BE2C (cell line): ENCODE measurements around the gene C16orf46.

Experiments used
- DNase-seq: peaks from one replicate; pipeline ENCODE4 v3.0.0-alpha.2; 2020
- H3K27me3 ChIP-seq: fragments of 250-450 bp; sonication (Bioruptor Pico); 2 replicates; pipeline ENCODE4 v1.5.1; 2020; ENCODE audit warnings: mild to moderate bottlenecking
- H3K36me3 ChIP-seq: fragments of 250-450 bp; sonication (Bioruptor Pico); 2 replicates; pipeline ENCODE4 v1.5.1; 2020; ENCODE audit warnings: mild to moderate bottlenecking
- H3K4me1 ChIP-seq: fragments of 250-450 bp; sonication (Bioruptor Pico); 2 replicates; pipeline ENCODE4 v1.5.1; 2020
- H3K4me3 ChIP-seq: 2 replicates; pipeline ENCODE4 v1.5.1; 2011; ENCODE audit warnings: low read depth, low read length
- H3K9me3 ChIP-seq: fragments of 250-450 bp; sonication (Bioruptor Pico); 2 replicates; pipeline ENCODE4 v1.5.1; 2020
- TF ChIP-seq, protein P1 (sequence below): IDR thresholded peaks from 2 replicates; pipeline ENCODE4 v1.5.1; 2012; ENCODE audit warnings: mild to moderate bottlenecking, low read depth, low read length

C16orf46 gene

DNA sequence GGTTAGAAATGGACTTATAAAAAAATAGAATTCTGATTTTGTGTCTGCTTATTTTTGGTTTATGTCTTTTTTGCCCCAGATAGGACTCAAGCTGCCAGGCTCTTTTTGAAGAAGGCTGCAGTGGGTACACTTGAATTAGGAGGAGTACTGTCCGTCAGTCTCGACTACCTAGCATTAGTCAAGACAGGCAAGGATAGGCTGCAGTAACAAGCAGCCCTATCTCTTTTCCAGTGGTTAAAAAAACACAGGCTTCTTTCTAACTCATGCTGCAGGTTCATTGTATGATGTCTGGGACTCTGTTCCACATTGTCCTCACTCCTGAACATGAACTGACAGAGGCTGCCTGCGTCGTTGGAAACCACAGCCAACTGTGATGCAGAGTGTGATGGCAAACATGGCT, 8.0 kb downstream of the C16orf46 start:
- H3K9me3 ChIP-seq, result no peaks in the 10 kb centered on the region
- no peaks in the 10 kb centered on the region for H3K27me3 ChIP-seq
- no peaks in the 10 kb centered on the region for H3K36me3 ChIP-seq
- TF ChIP-seq, protein P1, sequence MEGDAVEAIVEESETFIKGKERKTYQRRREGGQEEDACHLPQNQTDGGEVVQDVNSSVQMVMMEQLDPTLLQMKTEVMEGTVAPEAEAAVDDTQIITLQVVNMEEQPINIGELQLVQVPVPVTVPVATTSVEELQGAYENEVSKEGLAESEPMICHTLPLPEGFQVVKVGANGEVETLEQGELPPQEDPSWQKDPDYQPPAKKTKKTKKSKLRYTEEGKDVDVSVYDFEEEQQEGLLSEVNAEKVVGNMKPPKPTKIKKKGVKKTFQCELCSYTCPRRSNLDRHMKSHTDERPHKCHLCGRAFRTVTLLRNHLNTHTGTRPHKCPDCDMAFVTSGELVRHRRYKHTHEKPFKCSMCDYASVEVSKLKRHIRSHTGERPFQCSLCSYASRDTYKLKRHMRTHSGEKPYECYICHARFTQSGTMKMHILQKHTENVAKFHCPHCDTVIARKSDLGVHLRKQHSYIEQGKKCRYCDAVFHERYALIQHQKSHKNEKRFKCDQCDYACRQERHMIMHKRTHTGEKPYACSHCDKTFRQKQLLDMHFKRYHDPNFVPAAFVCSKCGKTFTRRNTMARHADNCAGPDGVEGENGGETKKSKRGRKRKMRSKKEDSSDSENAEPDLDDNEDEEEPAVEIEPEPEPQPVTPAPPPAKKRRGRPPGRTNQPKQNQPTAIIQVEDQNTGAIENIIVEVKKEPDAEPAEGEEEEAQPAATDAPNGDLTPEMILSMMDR, result no peak
- no peak for DNase-seq
- H3K4me3 ChIP-seq, result no peak overlapping the region
- H3K4me1 ChIP-seq, result no peaks in the 10 kb centered on the region

DNA sequence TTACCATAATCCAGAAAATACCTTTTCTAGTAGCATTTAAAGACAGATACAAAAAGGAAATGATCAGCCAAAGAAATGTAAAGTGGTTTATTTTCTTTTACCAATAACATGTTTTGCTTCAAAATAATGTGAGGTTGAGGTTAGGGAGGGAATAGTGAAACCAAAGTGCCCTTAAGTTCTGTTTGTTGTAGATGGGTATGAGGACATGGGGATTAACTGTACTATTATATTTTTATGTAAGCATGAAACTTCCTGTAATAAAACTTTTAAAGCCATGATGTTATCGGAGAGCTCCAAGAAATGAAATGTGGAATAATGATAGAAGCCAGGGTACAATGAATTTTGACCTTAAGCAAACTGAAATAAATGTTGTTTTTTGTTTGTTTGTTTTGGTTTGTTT, 9.9 kb downstream of the C16orf46 start:
- TF ChIP-seq, protein P1, result no peak
- Histone ChIP-seq H3K27me3 (no peaks in the 10 kb centered on the region), H3K4me3 (no peak overlapping the region), H3K4me1 (no peaks in the 10 kb centered on the region), H3K9me3 (no peaks in the 10 kb centered on the region), H3K36me3 (no peaks in the 10 kb centered on the region)
- no peak for DNase-seq

DNA sequence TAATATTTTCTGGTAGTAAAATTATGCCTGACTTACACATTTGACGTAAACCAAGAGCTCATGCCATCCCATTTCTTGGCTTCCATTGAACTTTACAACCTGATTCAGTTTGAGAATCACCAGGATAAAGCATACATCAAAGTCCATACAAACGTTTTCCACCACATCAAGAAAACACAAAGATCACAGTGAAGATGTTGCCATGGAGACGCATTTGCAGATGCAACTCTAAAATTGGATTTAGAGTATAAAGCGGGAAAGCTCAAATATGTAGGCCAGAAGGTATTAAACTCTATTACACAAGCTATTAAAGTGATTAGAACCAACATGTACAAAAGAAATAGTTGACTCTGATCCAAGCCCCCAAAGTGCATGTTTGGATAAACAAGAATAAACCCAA, 10.4 kb downstream of the C16orf46 start:
- TF ChIP-seq, protein P1, result no peak
- H3K4me3 ChIP-seq, result no peak overlapping the region
- no peaks in the 10 kb centered on the region for H3K27me3 ChIP-seq
- H3K4me1 ChIP-seq, result no peaks in the 10 kb centered on the region
- H3K36me3 ChIP-seq, result no peaks in the 10 kb centered on the region
- H3K9me3 ChIP-seq, result no peaks in the 10 kb centered on the region
- no peak for DNase-seq

DNA sequence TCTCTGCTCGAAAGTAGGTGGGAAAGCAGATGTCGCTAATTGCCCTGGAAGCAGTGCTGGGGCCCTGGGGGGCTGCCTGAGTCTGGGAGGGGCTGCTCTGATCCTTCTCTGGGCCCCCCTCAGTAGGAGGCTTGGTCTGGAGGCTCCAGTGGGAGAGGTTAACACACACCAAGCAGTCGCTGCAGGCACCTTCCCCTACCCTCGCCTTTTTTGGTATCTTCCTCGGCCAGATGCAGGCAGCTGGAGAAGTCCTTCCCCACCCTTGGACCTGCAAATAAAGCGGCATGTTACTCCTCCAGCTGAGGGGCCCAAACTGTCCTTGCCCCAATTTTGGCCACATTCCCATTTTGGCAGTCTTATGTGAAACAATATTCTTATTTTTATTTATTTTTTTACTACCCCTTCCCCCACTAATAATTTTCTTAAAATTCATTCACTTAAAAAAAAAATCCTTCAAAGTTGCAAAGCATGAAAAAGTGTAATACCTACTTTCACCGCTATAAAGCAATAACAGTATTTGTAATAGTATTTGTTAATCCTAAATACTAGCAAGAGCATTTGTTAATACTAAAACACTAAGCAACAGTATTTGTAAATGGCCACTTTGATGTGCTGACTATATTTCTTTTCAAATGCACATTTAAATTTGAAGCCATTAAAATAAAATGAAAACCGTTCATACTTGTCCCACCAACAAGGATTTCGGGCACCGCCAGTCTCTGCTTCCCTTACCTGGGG, 15.0 kb downstream of the C16orf46 start:
- Histone ChIP-seq H3K4me3 (no peak overlapping the region), H3K27me3 (no peaks in the 10 kb centered on the region), H3K9me3 (no peaks in the 10 kb centered on the region), H3K4me1 (no peaks in the 10 kb centered on the region), H3K36me3 (no peaks in the 10 kb centered on the region)
- no peak for DNase-seq
- TF ChIP-seq, protein P1, result no peak

DNA sequence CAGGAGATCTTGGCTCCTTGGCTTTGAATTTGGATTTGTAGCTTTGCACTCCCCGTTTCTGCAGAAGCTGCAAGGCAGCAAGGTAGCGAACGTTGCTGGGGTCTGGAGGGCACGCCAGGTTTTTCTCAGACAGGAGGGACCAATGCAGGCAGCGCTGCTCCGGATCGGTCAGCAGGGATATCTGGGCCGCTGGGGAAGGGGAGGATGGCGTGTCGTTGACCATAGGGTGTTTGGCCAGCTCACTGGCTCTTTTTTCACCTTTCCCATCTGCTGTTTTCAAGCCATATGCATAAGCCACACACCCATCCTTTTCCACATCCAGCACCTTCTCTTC, 15.8 kb downstream of the C16orf46 start:
- TF ChIP-seq, protein P1, result no peak
- no peaks in the 10 kb centered on the region for H3K27me3 ChIP-seq
- no peaks in the 10 kb centered on the region for H3K9me3 ChIP-seq
- no peaks in the 10 kb centered on the region for H3K36me3 ChIP-seq
- no peak overlapping the region for H3K4me3 ChIP-seq
- DNase-seq, result no peak
- H3K4me1 ChIP-seq, result no peaks in the 10 kb centered on the region

DNA sequence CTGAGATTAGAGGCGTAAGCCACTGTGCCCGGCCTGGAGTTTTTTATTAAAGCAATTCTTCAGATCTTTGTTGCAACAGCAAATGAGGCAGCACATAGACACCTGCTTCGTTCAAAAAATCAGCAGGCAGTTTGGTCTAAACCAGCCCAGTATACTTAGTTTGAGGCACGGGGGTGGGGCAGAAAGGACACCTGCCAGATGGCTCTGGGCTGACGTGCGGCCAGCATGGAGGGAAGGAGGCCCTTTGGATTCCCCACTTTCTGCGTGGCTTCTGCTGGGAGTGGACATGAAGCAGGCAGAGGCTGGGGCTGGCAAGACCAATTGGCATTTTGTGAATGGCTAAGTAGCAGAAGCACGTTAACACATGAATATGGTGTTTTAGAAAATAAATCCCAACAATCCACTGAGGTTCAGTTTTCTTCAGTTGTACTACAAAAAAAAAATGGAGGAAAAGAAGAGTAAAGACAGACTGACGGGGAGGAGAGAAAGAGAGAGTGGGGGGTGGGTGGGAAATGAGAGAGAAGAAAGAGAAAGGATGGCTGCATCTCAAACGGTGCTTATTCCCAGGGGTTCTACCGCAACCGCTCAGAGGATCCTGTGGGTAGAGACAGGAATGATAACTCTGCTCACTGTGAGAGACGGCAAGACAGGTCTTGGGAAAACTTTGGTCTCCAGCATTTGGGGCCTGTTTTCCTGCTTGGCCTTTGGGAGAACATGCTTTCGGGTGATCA, 16.3 kb downstream of the C16orf46 start:
- TF ChIP-seq, protein P1, result no peak
- H3K36me3 ChIP-seq, result no peaks in the 10 kb centered on the region

More for the DNA sequence above, 16.3 kb downstream of the C16orf46 start:
- H3K4me3 ChIP-seq, result no peak overlapping the region
- no peaks in the 10 kb centered on the region for H3K9me3 ChIP-seq
- no peaks in the 10 kb centered on the region for H3K27me3 ChIP-seq
- H3K4me1 ChIP-seq, result no peaks in the 10 kb centered on the region
- no peak for DNase-seq
